PC-3 (cell line): Measurements from ENCODE around the gene ATG4D.

ENCODE experiments used
- EZH2phosphoT487 ChIP-seq: fragments of 300-600 bp; sonication (generic); IDR thresholded peaks from 2 replicates; pipeline ENCODE4 v1.6.1; 2018; ENCODE audit warnings: mild to moderate bottlenecking, antibody characterized with exemption, low read length, borderline replicate concordance
- TF ChIP-seq, protein P1 (sequence below): fragments of 300-600 bp; sonication (generic); conservative IDR thresholded peaks from 2 replicates; pipeline ENCODE4 v1.5.1; 2017; ENCODE audit warnings: antibody characterized with exemption, low read depth, mild to moderate bottlenecking, low read length

DNA sequence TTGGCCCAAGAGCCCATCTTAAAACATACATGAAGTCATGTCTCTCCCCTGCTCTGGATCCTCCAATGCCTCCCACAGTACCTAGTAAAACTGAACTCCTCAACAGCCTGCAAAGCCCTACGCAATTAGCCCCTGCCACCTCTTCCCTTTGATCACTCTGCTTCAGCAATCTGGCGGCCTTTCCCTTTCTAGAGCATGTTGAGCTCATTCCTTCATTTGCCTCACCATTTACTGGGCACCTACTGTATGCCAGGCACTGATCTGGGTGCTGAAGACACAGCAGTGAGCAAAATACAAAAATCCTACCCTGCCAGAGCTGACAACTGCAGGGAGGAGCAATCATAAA lies 43.5 kb upstream of the ATG4D start:
- TF ChIP-seq, protein P1, sequence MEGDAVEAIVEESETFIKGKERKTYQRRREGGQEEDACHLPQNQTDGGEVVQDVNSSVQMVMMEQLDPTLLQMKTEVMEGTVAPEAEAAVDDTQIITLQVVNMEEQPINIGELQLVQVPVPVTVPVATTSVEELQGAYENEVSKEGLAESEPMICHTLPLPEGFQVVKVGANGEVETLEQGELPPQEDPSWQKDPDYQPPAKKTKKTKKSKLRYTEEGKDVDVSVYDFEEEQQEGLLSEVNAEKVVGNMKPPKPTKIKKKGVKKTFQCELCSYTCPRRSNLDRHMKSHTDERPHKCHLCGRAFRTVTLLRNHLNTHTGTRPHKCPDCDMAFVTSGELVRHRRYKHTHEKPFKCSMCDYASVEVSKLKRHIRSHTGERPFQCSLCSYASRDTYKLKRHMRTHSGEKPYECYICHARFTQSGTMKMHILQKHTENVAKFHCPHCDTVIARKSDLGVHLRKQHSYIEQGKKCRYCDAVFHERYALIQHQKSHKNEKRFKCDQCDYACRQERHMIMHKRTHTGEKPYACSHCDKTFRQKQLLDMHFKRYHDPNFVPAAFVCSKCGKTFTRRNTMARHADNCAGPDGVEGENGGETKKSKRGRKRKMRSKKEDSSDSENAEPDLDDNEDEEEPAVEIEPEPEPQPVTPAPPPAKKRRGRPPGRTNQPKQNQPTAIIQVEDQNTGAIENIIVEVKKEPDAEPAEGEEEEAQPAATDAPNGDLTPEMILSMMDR: no peak
- no peak for TF ChIP-seq EZH2phosphoT487
